Measurements from ENCODE around the gene RABGAP1L.
"Not testable (repeated sequence)": the region's sequence is repeated elsewhere in the genome, so short reads cannot be mapped to it uniquely, and the experiment has no call there.

Gene RABGAP1L

DNA sequence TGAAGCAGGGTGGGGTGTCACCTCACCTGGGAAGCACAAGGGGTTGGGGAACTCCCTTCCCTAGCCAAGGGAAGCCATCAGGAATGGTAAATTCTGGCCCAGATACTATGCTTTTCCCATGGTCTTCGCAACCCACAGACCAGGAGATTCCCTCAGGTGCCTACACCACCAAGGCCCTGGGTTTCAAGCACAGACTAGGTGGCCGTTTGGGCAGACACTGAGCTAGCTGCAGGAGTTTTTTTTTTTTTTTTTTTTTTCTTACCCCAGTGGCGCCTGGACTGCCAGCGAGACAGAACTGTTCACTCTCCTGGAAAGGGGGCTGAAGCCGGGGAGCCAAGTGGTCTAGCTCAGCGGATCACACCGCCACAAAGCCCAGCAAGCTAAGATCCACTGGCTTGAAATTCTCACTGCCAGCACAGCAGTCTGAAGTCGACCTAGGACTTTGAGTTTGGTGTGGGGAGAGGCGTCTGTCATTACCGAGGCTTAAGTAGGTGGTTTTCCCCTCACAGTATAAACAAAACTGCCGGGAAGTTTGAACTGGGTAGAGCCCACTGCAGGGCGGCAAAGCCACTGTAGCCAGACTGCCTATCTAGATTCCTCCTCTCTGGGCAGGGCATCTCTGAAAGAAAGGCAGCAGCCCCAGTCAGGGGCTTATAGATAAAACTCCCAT lies 15.5 kb upstream of the RABGAP1L start:
- not testable (repeated sequence) for ATAC-seq, H3K4me1 Mint-ChIP-seq, H3K4me3 Mint-ChIP-seq, DNase-seq, H3K27ac Mint-ChIP-seq
- peaks cover 21% of the 10 kb centered on the region for H3K27me3 Mint-ChIP-seq
- H3K9me3 Mint-ChIP-seq = peaks cover 6 to 18% of the 10 kb centered on the region in 2 donors

DNA sequence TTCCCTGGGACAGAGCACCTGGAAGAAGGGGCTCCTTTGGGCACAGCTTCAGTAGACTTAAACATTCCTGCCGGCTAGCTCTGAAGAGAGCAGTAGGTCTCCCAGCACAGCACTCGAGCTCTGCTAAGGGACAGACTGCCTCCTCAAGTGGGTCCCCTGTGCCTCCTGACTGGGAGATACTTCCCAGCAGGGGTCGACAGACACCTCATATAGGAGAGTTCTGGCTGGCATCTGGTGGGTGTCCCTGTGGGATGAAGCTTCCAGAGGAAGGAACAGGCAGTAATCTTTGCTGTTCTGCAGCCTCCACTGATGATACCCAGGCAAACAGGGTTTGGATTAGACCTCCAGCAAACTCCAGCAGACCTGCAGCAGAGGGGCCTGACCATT lies 14.9 kb upstream of the RABGAP1L start:
- H3K4me1 Mint-ChIP-seq, ATAC-seq, DNase-seq, H3K4me3 Mint-ChIP-seq: not testable (repeated sequence)
- peak overlapping the region in 1 of 2 donors; percentile 41 for H3K27ac Mint-ChIP-seq
- peaks cover 6 to 18% of the 10 kb centered on the region in 2 donors for H3K9me3 Mint-ChIP-seq
- H3K27me3 Mint-ChIP-seq = peaks cover 21% of the 10 kb centered on the region

DNA sequence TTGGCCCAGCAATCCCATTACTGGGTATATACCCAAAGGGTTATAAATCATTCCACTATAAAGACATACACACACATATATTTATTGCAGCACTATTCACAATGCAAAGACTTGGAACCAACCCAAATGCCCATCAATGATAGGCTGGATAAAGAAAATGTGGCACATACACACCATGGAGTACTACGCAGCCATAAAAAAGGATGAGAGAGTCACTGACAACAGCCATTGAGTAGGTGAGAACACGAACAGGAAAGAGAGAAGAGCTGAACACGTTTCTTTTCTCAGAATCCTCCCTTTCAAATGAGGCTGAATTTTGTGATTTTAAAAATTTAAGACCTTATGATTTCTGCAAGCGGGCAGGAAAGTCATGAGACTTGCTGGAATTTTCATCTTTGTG lies 10.1 kb upstream of the RABGAP1L start:
- peaks cover 21% of the 10 kb centered on the region for H3K27me3 Mint-ChIP-seq

DNA sequence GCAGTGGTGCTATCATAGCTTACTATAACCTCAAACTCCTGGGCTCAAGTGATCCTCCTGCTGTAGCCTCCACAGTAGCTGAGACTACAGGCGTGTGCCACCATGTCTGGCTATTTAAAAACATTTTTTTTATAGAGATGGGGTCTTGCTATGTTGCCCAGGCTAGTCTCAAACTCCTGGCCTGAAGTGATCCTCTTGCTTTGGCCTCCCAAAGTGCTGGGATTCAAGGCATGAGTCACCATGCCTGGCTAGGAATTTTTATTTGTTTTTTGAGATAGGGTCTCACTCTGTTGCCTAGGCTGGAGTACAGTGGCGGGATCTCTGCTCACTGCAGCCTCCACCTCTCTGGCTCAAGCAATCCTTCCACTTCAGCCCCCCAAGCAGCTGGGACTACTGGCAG lies 8.8 kb upstream of the RABGAP1L start:
- H3K27ac Mint-ChIP-seq = no peak overlapping the region
- ATAC-seq (no peak), DNase-seq (no peak)
- H3K9me3 Mint-ChIP-seq = peaks cover 6 to 18% of the 10 kb centered on the region in 2 donors
- H3K4me1 Mint-ChIP-seq = peaks cover 13% of the 10 kb centered on the region
- peaks cover 11% of the 10 kb centered on the region for H3K27me3 Mint-ChIP-seq
- no peak overlapping the region for H3K4me3 Mint-ChIP-seq

More for the DNA sequence above, 10.1 kb upstream of the RABGAP1L start:
- no peak overlapping the region for H3K4me3 Mint-ChIP-seq
- peaks cover 6 to 18% of the 10 kb centered on the region in 2 donors for H3K9me3 Mint-ChIP-seq
- no peak overlapping the region for H3K27ac Mint-ChIP-seq
- no peak for DNase-seq
- ATAC-seq = no peak
- peaks cover 13% of the 10 kb centered on the region for H3K4me1 Mint-ChIP-seq

DNA sequence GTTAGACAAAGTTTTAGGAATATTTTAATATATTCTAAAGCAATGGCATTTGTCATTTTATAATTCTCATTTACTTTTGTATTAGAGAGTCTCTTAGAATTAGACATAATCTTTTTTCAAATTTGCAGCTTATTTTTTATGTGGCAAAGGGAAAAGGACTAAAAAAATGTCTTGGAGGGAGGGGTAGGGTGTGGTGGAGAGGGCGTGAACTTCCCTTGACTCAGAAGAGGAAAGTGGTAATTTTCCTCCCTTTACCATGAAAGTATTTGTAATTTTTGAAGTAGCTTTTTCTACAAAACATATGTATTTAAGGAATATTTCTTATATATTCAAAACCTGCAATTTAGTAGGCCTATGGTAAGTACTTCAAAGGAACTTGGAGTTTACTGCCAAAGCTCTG lies 6.9 kb upstream of the RABGAP1L start:
- DNase-seq = no peak
- no peak overlapping the region for H3K27ac Mint-ChIP-seq
- no peak overlapping the region for H3K4me3 Mint-ChIP-seq
- no peak for ATAC-seq
- H3K9me3 Mint-ChIP-seq = peaks cover 3 to 4% of the 10 kb centered on the region in 2 donors
- H3K4me1 Mint-ChIP-seq = peaks cover 28% of the 10 kb centered on the region
- H3K27me3 Mint-ChIP-seq = no peaks in the 10 kb centered on the region

DNA sequence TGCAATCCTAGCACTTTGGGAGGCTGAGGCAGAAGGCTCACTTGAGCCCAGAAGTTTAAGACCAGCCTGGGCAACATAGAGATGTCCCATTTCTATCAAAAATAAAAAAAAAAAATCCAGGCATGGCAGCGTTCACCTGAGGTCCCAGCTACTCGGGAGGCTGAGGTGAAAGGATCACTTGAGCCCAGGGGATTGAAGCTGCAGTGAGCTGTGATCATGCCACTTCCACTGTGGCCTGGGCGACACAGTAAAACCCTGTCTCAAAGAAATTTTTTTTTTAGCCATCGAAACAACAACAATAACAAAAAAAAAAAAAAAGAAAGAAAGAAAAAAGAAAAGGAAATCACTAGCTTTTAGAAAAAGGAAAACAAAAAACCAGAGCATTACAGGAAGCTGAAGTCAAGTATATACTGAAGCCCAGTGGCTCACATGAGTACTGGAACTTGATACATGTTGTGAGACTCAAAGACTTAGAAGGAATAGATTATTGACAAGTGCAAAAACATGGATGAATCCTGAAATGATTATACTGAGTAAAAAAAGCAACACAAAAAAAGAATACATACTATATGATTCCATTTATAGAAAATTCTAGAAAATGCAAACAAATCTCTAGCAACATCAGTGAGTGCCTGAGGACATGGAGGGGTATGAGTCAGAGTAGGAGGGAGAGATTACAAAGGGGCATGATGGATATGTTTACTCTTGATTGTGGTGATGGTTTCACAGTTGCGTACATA lies 6.1 kb upstream of the RABGAP1L start:
- DNase-seq (no peak), ATAC-seq (peak; percentile 86)
- H3K9me3 Mint-ChIP-seq = no peaks in the 10 kb centered on the region
- no peak overlapping the region for H3K4me3 Mint-ChIP-seq
- H3K4me1 Mint-ChIP-seq = peaks cover 36% of the 10 kb centered on the region
- peak overlapping the region in 1 of 2 donors; percentile 86 for H3K27ac Mint-ChIP-seq
- H3K27me3 Mint-ChIP-seq = no peaks in the 10 kb centered on the region

DNA sequence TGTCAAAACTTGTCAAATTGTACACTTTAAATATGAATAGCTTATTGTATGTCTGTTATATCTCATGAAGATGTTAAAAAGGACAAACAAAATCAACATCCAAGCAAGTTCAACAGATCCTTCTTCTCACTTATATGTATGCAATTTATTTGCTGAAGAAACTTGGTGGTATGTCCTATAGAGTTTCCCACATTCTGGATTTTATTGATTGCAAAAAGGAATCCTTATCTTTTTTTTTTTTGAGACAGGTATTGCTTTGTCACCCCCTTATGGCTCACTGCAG lies 5.6 kb upstream of the RABGAP1L start:
- no peak for DNase-seq
- Mint-ChIP-seq H3K4me1 (peaks cover 41% of the 10 kb centered on the region), H3K9me3 (no peaks in the 10 kb centered on the region), H3K27ac (peak overlapping the region in 1 of 2 donors; percentile 84), H3K4me3 (no peak overlapping the region), H3K27me3 (no peaks in the 10 kb centered on the region)
- no peak for ATAC-seq

DNA sequence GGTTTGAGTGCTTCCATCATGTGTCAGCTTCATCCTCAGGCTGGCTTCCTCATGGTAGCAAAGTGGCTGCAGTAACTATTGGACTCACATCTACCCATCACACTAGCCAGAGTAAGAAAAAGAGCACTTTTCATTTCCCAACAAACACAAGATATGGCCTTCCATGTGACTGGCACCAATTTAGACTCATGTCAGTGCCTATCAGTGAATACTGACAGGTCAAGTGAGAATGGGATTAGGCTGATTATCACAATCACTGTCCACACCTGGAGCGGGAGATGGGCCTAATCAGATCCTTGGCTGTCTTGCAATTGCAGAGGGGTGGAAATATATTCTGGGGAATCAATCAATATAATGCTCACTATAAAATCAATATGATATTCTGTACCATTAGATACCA lies 2.9 kb upstream of the RABGAP1L start:
- Mint-ChIP-seq H3K4me1 (peaks cover 58% of the 10 kb centered on the region), H3K27me3 (no peaks in the 10 kb centered on the region), H3K4me3 (peak overlapping the region in 1 of 2 donors; percentile 22), H3K9me3 (no peaks in the 10 kb centered on the region), H3K27ac (peak overlapping the region; percentile 81 to 82)
- DNase-seq (no peak), ATAC-seq (no peak)

DNA sequence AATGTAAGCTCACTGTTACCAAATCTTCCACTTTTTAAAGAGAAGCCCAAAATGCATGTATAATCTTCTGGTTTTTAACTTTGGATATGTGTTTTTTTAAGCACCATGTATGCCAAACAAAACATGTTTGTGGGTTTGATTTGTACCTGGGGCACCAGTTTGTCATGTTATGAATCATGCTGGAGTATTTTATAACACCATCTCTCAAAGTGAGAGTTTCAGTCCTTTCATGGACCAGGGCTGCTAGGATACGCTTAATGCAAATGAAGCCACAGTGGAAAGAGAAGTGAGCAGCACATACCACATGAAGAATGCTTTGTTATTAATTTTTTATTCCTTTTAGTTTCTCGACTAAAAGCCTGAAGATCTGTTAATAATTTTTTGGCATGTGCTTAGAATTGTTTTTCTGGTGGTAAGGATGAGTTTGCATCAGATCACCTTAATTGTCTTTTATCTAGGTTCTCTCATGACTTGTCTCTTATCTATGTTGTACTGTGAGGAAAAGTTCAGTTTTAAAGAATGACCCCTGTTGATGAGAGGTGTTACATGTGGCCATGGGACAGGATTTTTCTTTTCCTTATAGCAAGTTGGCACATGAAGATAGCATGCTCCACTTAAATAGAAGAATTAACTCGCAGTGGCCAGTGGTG lies 2.0 kb upstream of the RABGAP1L start:
- ATAC-seq (peak; percentile 69), DNase-seq (peak; percentile 59 to 73)
- peaks cover 66% of the 10 kb centered on the region for H3K4me1 Mint-ChIP-seq
- peak overlapping the region; percentile 35 to 77 for H3K27ac Mint-ChIP-seq
- H3K27me3 Mint-ChIP-seq = no peaks in the 10 kb centered on the region
- H3K4me3 Mint-ChIP-seq = peak overlapping the region; percentile 51 to 97
- no peaks in the 10 kb centered on the region for H3K9me3 Mint-ChIP-seq

DNA sequence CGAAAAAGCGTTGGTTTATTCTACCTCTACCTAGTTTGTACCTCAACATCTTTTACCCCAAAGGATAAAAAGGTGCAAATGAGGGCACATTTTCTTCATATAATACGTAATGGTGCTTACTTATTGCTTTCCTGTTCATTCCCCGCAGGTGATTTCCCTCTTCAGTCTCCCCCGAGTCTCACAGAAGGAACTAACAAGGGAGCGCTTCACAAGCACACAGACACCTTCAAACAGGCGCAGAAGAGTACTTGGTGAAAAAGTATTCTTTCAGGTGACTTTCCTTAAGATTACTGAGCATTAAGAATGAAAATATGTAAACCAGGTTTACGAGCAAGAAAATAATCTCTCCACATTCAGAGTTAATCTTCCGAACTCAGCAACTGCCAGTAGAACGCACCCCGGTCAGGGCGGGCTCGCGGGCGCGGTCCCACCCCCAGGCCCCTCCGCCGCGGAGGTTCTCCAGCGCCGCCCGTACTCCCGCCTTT lies 511 bp upstream of the RABGAP1L start:
- ATAC-seq (peak; percentile 17), DNase-seq (no peak)
- H3K9me3 Mint-ChIP-seq = no peaks in the 10 kb centered on the region
- H3K4me1 Mint-ChIP-seq = peaks cover 66% of the 10 kb centered on the region
- no peaks in the 10 kb centered on the region for H3K27me3 Mint-ChIP-seq
- peak overlapping the region; percentile 98 to 99 for H3K27ac Mint-ChIP-seq
- peak overlapping the region; percentile 97 to 98 for H3K4me3 Mint-ChIP-seq

DNA sequence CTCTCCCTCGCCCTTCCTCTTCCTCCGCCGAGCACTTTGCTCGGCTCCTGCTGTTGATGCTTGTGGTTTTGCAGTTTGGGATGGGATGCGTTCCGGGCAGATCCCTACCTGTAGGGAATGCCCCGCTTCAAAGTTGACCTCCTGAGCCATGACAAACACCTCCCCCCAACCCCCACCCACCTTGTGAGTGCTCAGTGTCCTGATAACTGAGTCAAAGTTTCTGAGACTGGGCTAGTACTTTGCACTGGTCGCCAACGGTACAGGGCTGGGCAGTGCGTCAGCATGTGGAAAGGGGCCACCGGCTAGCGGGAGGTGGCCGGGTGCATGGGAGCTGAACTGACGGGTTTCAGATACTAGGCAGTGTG lies 771 bp downstream of the RABGAP1L start:
- ATAC-seq = peak; percentile 16
- Mint-ChIP-seq H3K9me3 (no peaks in the 10 kb centered on the region), H3K27ac (peak overlapping the region; percentile 94 to 98), H3K27me3 (no peaks in the 10 kb centered on the region), H3K4me1 (peaks cover 70% of the 10 kb centered on the region), H3K4me3 (peak overlapping the region; percentile 97 to 98)
- no peak for DNase-seq

DNA sequence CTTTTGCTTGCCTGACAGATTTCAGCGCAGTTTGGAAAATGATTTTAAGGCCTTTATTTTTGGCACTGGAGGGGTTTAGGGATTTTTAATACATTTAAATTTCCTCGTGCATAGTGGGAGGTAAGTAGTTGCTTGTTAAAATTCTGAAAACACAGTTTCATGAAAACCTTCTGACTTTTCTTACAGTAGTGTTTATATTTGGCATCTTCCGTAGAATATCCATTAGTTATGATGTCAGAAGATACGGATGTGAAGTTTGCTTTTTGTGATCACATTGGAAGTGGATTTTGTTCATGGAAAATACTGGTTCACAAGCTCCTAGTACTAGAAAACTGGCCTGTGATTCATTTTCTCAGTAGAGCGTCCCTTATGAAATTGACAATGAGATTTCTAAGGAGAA lies 1.3 kb downstream of the RABGAP1L start:
- DNase-seq (no peak), ATAC-seq (no peak)
- Mint-ChIP-seq H3K9me3 (no peaks in the 10 kb centered on the region), H3K4me3 (peak overlapping the region; percentile 97 to 98), H3K27ac (peak overlapping the region in 1 of 2 donors; percentile 94), H3K27me3 (no peaks in the 10 kb centered on the region), H3K4me1 (peaks cover 75% of the 10 kb centered on the region)

DNA sequence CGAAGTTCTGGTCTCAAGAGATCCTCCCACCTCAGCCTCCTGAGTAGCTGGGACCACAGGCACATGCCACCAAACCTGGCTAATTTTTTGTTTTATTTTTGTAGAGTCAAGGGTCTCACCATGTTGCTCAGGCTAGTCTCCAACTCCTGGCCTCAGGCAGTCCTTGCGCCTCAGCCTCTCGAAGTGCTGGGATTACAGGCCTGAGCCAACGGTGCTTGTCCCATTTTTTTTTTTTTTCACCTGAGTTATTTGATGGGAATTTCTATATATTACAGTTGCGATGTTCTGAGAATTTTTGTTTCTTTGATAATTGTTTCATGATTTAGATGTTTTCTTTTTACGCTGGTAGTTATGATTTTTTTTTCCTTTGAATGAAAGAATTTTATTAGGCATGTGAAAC lies 2.5 kb downstream of the RABGAP1L start:
- Mint-ChIP-seq H3K27ac (no peak overlapping the region), H3K9me3 (no peaks in the 10 kb centered on the region), H3K4me1 (peaks cover 78% of the 10 kb centered on the region)

DNA sequence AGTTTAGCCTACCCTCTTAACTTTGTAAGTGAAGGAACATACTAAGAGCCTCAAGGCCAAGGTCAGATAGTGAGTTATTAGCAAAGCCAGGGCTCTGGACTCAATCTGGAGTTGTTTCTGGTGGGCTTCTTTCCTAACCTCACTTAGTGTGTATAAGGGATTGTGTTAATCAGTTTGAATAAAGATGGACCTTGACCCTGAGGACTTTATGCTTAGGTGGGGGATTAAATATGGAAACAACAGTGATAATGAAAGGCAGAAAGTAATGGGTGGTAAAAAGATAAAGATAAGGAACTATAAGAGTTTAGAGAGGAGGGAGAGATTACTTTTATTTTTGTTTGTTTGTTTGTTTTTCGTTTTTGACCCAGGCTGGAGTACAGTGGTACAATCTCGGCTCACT lies 5.5 kb downstream of the RABGAP1L start:
- DNase-seq = no peak
- Mint-ChIP-seq H3K27me3 (no peaks in the 10 kb centered on the region), H3K27ac (no peak overlapping the region), H3K4me1 (peaks cover 78% of the 10 kb centered on the region), H3K9me3 (no peaks in the 10 kb centered on the region), H3K4me3 (no peak overlapping the region)
- ATAC-seq = no peak

More for the DNA sequence above, 2.5 kb downstream of the RABGAP1L start:
- Mint-ChIP-seq H3K27me3 (no peaks in the 10 kb centered on the region), H3K4me3 (peak overlapping the region in 1 of 2 donors; percentile 54)
- no peak for DNase-seq
- ATAC-seq = no peak

DNA sequence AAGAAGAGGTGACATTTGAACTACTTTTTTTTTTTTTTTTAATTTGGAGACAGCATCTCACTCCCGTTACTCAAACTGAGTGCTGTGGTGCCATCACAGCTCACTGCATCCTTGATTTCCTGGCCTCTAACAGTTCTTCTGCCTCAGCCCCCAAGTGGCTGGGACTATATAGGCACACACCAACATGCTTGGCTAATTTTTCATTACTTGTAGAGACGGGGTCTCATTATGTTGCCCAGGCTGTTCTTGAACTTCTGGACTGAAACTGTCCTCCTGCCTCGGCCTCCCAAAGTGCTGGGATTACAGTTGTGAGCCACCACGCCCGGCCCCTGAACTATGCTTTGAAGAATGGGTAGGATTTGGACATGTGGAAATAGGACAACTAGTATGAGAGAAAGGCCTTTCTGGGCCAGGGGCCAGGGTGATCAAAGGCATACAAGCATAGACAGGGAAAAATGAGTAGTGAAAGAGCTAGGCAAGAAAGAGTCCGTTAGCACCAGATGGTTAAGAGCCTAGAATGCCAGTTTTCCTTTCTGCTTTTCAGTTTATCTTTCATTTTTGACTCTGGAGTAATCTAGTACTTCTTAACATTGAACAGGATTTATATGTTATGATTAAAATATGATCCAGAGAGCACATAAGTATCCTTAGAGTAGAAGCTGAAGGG lies 6.3 kb downstream of the RABGAP1L start:
- H3K4me1 Mint-ChIP-seq = peaks cover 74% of the 10 kb centered on the region
- H3K9me3 Mint-ChIP-seq = no peaks in the 10 kb centered on the region
- H3K27ac Mint-ChIP-seq = peak overlapping the region in 1 of 2 donors; percentile 77
- no peak for DNase-seq
- no peaks in the 10 kb centered on the region for H3K27me3 Mint-ChIP-seq
- H3K4me3 Mint-ChIP-seq = peak overlapping the region in 1 of 2 donors; percentile 40
- ATAC-seq = no peak

Data from stimulated activated naive CD8-positive, alpha-beta T cell treated with anti-CD3 and anti-CD28 coated beads, Interleukin-15, amount 100 ng/mL, for 72 hours (primary cell).